Esophagus squamous epithelium (tissue), 4 donors: ENCODE measurements around the gene TSPO.
"Not testable (repeated sequence)": the region's sequence is repeated elsewhere in the genome, so short reads cannot be mapped to it uniquely, and the experiment has no call there.

Source experiments
- CTCF ChIP-seq, 6 experiments: fragments of 450-650 bp in 4 of 6; fragments of 200-600 bp in 2 of 6; sonication (generic) in 2 of 6; IDR thresholded peaks; one replicate each; pipeline ENCODE4 v1.5.1; 2016 to 2019; ENCODE audit warnings: antibody characterized with exemption in 6 of 6, mild to moderate bottlenecking in 4 of 6, moderate library complexity in 4 of 6
- POLR2A ChIP-seq, 4 donors: fragments of 450-650 bp; IDR thresholded peaks; one replicate each; pipeline ENCODE4 v1.6.1; 2017; ENCODE audit warnings: antibody characterized with exemption in 4 of 4, mild to moderate bottlenecking in 4 of 4, moderate library complexity in 3 of 4

GRCh38 chr22:43104950-43105349, 46.4 kb upstream of the TSPO start:
- TF ChIP-seq CTCF, POLR2A (IDR thresholded peaks at IDR 0.05): not testable (repeated sequence)
